GM12873 (cell line): ENCODE results near the gene ATG10.

ENCODE experiments used
- TF ChIP-seq, protein P1 (sequence below): IDR thresholded peaks from 2 replicates; pipeline ENCODE4 v1.5.1; 2012; ENCODE audit warnings: low read depth, mild to moderate bottlenecking, moderate library complexity, low read length, control low read depth; ENCODE audit not compliant: insufficient read depth; ENCODE audit errors: missing control alignments

Gene ATG10

DNA sequence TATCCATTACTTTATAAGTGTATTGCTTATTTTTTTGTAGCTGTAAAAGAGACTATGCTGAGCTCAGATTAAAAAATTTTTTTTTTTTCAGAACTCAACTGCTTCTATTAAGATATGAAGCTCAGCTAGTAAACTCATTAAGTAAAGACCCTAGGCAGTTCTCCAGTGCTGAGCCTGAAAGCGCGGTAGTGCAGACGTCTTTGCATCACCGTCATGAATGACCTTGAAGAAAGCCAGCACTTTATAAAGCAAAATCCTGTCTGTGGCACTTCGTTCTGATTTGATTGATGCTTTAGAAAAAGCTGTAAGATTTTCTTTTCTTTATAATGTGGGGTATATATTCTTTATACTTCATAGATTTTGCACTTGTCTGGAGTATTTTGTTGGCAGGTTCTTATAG, 105.7 kb downstream of the ATG10 start:
- TF ChIP-seq, protein P1, sequence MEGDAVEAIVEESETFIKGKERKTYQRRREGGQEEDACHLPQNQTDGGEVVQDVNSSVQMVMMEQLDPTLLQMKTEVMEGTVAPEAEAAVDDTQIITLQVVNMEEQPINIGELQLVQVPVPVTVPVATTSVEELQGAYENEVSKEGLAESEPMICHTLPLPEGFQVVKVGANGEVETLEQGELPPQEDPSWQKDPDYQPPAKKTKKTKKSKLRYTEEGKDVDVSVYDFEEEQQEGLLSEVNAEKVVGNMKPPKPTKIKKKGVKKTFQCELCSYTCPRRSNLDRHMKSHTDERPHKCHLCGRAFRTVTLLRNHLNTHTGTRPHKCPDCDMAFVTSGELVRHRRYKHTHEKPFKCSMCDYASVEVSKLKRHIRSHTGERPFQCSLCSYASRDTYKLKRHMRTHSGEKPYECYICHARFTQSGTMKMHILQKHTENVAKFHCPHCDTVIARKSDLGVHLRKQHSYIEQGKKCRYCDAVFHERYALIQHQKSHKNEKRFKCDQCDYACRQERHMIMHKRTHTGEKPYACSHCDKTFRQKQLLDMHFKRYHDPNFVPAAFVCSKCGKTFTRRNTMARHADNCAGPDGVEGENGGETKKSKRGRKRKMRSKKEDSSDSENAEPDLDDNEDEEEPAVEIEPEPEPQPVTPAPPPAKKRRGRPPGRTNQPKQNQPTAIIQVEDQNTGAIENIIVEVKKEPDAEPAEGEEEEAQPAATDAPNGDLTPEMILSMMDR = no peak

DNA sequence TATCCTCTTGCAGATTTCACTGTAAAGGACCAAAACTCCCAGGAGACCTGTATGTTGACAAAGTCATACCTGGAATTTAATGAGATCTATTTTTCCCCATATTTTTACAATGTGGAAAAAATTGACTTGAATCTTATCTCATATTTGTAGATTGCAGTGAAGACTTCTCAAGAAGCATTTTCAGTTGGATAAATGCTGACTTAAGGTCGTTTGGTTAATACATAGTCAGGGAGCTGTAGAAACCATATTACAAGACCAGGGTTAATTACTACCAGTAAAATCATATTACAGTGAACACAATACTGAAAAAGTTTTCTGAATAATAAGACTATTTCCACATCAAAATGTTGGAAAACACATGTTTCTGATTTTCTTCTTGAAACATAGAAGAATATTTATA, 119.8 kb downstream of the ATG10 start:
- TF ChIP-seq, protein P1 = no peak

DNA sequence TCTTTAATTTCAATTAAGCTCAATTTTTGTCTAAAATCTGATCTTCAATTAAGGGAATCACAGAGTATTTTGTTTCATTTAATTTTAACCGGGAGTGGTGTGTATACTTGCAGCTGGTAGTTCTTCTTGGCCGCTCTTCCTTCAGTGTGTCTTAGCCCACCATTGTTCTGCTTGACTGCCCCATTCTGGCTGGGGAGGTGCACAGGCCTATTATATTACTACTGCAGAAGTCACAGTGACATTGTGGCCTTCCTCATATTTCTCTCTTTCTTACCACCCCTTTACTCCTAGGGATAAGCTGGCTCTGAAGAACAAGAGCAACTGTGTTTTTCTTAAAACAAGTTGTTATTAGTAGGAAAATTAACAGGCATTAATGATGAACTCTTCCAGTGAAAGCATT, 123.7 kb downstream of the ATG10 start:
- TF ChIP-seq, protein P1 = no peak

DNA sequence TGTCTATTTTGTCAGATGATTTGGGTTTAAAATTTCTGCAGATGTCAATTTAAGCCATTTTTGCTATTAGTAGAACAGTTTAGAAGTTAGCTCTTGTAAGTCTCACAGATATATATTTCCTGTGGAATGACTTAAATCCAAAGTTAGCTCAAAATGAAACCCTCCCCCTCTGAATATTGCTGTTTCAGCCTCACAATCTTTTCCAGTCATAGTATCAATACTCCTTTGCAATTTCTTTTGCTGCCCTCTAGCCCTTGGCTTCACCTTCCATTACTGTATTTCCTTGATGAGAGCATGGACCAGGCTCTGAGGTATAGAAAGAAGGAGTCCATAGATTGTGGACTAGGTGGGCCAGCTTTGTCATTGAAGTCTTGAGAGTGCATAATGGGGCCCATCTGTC, 124.4 kb downstream of the ATG10 start:
- TF ChIP-seq, protein P1 = no peak

DNA sequence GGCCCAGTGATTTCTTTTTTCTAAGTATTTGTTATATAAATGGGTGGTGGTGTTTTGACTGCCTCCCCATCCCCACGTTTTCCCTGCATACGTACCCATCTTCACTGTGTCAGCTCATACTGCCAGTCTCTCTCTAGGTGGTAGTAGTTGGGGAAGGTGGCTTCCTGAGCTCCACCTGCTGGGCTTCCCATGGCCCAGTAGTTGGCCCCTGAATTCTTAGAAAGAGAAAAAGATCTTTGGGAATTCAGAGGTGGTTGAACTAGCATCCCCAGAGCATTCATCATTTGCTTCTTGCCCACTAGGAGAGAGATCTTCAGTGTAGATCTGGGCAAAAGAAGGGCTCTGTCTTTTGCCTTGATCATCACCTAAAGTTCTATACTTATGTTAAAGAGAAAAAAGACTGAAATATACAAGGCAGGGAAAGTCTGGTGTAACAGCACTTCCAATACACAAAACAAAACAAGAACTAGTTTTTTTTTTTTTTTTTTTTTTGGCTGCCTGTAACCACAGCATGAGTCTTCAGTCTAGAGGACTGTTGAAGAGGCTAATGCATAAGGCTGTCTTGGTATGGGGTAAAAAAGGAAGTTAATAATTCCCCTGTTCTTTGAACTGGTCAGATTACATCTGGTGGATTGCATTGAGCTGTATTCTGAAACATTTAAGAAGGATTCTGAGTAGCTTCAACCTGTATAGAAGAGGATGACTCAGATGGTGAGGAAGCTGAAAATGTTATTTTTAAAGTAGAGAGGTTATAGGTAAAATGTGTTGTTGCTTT, 128.7 kb downstream of the ATG10 start:
- TF ChIP-seq, protein P1 = no peak

DNA sequence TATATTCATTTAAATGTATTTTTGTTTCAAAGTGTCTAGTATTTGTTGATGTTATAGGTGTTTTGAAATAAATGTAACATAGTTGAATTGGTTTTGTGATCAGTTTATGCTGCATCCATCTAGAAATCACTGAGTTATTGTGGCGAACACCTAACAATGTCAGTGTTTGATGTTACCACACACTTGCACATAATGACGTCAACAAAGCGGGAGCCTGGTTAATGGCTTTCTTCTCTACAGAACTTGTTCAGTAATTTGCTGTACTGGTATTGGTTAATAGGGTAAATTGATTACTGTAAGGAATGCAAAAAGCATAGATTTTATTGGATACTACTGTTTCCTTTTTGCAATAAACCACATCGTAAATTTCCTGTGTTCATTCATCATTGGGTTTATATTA, 133.0 kb downstream of the ATG10 start:
- TF ChIP-seq, protein P1 = no peak

DNA sequence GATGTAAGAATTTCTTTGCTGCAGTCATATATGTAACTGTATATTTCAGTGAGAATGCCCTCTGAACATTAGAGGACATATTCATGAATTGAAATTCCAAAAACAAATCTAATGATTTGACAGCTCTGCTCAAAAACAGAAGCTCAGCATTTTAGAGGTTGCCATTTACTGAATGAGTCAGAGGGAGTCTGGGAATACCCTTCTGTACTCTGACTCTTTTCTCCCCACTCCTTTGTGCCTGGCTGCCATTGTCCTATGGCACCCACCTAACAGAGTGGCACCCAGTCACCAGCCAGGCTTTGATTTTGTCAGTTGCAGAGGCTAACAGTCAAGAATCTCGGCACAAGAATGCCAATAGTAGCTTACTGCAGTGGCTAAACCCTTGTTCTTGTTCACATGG, 133.6 kb downstream of the ATG10 start:
- TF ChIP-seq, protein P1 = no peak
